Lung (tissue), 12 donors: ENCODE measurements around the gene RRAGD. TPM values are rescaled to one million over a fixed set of nuclear protein-coding genes. Genes with fewer than 3 reads are reported as not detected.

Experiments used
- ATAC-seq: fragments of 200-7000 bp; cut with Tn5 transposase; one replicate; pipeline ENCODE4 v1.9.1; 2020; ENCODE audit warnings: moderate number of reproducible peaks; ENCODE audit not compliant: insufficient read depth, low FRiP score
- DNase-seq, 3 donors: peaks; one replicate each; pipeline ENCODE4 v3.0.0-alpha.2; 2013 to 2017
- H3K27ac ChIP-seq, 2 donors: one replicate each; pipeline ENCODE4 v1.5.1; 2013; ENCODE audit warnings: mild to moderate bottlenecking in 2 of 2, moderate library complexity in 2 of 2, control low read depth in 1 of 2, inconsistent platforms in 1 of 2, low read depth in 1 of 2, low read length in 1 of 2
- H3K27me3 ChIP-seq, 3 donors: one replicate each; pipeline ENCODE4 v1.5.1; 2013; ENCODE audit warnings: low read length in 2 of 3; ENCODE audit not compliant: control insufficient read depth in 3 of 3, insufficient read depth in 3 of 3
- H3K36me3 ChIP-seq, 4 donors: one replicate each; pipeline ENCODE4 v1.5.1; 2013; ENCODE audit warnings: low read length in 4 of 4, mild to moderate bottlenecking in 1 of 4, moderate library complexity in 1 of 4; ENCODE audit not compliant: control insufficient read depth in 4 of 4, insufficient read depth in 4 of 4
- H3K4me1 ChIP-seq, 5 donors: one replicate each; pipeline ENCODE4 v1.5.1; 2013; ENCODE audit warnings: low read length in 5 of 5, mild to moderate bottlenecking in 2 of 5, moderate library complexity in 1 of 5; ENCODE audit not compliant: control insufficient read depth in 5 of 5, insufficient read depth in 5 of 5
- H3K4me3 ChIP-seq: one replicate; pipeline ENCODE4 v1.5.1; 2013; ENCODE audit warnings: mild to moderate bottlenecking, control low read depth, moderate library complexity
- H3K9ac ChIP-seq, 2 donors: one replicate each; pipeline ENCODE4 v1.5.1; 2013; ENCODE audit warnings: low read length in 2 of 2, control low read depth in 1 of 2; ENCODE audit not compliant: insufficient read depth in 1 of 2
- H3K9me3 ChIP-seq, 4 donors: one replicate each; pipeline ENCODE4 v1.5.1; 2013; ENCODE audit warnings: low read length in 3 of 4, mild to moderate bottlenecking in 1 of 4, moderate library complexity in 1 of 4; ENCODE audit not compliant: control insufficient read depth in 4 of 4, insufficient read depth in 3 of 4
- WGBS, 2 donors: extraction: QIAGEN DNeasy Blood & Tissue Kit; methylation state at CpG; one replicate each; pipeline ENCODE4 v1.1.7; 2013; 5-methylcytosine and 5-hydroxymethylcytosine counted together
- polyA plus RNA-seq, 2 donors: library from polyadenylated mRNA; stranded (reverse); fragments of 200-250 nt; gene quantifications; one replicate each; pipeline ENCODE4 v1.2.1, GENCODE V29; 2013
- total RNA-seq, 2 donors: library from RNA; depleted of rRNA in 1 of 2; stranded (reverse); fragments of >200 nt in 1 of 2; gene quantifications; one replicate each; pipeline ENCODE4 v1.2.1, GENCODE V29; 2014 to 2021
- TF ChIP-seq, protein P1 (sequence below): IDR thresholded peaks from 2 replicates; pipeline ENCODE4 v1.5.1; 2012; ENCODE audit warnings: mild to moderate bottlenecking; ENCODE audit errors: control extremely low read depth, extremely low read depth
- donor health status: control.
- donor health status: control.
- donor health status: Bipolar disorder and iron deficiency.
- donor health status: healthy.
- donor health status: DM: yes; HTN: yes; CAD: no.

Gene RRAGD
- total and polyA plus RNA-seq, 4 donors: 12.7 to 40.2 (median 16.8) TPM

DNA sequence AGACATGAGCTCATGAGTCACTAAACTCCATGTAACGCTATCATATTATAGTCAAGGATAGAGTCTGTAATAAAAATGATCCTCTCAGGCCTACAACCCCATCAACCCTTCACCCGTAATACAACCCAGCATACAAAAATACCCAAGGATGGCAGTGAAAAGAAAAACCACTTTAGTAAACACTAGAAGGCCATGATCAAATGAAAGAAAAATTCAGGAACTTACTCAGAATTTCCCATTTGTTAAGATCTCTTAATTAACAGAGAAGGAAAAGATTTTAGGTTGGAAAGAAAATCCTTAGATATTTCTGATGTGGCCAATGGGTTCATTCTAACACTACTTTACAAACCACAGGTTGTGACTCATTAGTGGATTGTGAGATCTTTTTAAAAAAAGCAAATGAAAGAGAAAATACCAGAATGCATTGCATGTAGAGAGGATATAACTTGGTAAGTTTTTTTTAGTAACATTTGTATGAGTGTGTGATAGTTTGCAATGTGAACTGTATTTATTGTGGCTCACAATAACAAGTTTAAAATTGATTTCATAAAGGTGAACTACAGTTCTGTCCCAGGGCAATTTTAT lies 51.6 kb downstream of the RRAGD start:
- ATAC-seq (no peak), DNase-seq (no peak)
- no peak overlapping the region for H3K27ac ChIP-seq
- WGBS, 2 donors: 95 to 98% methylated on average over 2 of the region's 2 CpGs
- H3K4me3 ChIP-seq: no peak overlapping the region
- H3K27me3 ChIP-seq: no peaks in the 10 kb centered on the region
- TF ChIP-seq, protein P1, sequence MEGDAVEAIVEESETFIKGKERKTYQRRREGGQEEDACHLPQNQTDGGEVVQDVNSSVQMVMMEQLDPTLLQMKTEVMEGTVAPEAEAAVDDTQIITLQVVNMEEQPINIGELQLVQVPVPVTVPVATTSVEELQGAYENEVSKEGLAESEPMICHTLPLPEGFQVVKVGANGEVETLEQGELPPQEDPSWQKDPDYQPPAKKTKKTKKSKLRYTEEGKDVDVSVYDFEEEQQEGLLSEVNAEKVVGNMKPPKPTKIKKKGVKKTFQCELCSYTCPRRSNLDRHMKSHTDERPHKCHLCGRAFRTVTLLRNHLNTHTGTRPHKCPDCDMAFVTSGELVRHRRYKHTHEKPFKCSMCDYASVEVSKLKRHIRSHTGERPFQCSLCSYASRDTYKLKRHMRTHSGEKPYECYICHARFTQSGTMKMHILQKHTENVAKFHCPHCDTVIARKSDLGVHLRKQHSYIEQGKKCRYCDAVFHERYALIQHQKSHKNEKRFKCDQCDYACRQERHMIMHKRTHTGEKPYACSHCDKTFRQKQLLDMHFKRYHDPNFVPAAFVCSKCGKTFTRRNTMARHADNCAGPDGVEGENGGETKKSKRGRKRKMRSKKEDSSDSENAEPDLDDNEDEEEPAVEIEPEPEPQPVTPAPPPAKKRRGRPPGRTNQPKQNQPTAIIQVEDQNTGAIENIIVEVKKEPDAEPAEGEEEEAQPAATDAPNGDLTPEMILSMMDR: no peak
- H3K9ac ChIP-seq: no peak overlapping the region
- no peaks in the 10 kb centered on the region for H3K36me3 ChIP-seq
- no peaks in the 10 kb centered on the region for H3K4me1 ChIP-seq
- no peaks in the 10 kb centered on the region for H3K9me3 ChIP-seq

DNA sequence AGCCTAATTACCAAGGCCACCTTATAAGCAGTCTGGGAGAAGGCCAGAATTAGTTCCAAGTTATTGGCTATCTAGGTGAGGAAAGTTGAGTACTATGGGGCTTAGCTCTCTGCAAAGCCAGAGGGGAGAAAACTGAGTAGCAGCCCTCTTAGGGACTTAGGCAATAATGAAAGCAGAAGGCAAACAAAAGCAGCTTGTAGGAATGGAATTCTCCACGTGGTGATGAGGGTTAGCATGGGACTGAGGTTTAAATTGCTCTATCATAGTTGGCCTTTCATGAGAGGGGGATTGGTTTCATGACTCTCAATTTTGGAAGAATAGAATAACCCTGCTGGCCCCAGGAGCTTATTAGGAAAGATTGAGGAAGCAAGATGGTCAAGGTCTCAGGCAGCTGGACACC lies 52.5 kb downstream of the RRAGD start:
- no peak for ATAC-seq
- DNase-seq: no peak
- 0 to 13% methylated on average over 1 of the region's 1 CpG for WGBS, 2 donors

DNA sequence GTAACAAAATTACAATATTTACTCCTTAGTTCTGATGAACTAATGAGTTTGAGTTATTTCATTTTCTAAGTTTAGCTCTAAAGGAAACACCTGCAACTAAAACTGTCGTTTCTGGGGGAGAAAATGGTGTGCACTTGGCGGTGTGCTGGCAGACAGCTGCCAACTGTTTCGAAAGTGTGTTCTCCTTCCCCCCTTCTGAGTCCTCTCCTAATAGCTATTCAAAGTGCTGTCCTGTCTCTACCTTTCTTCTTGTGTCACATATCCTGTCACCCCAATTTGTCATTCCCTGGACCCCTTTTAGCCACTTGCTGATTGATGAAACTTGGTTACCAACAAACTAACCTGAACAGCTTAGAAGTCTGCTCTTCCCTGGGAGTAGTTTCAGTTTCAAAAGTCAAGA lies 54.7 kb downstream of the RRAGD start:
- Histone ChIP-seq H3K4me1 (no peaks in the 10 kb centered on the region), H3K9me3 (no peaks in the 10 kb centered on the region), H3K27me3 (no peaks in the 10 kb centered on the region), H3K4me3 (no peak overlapping the region), H3K27ac (peak overlapping the region in 1 of 2 donors; percentile 22), H3K9ac (no peak overlapping the region), H3K36me3 (no peaks in the 10 kb centered on the region)
- TF ChIP-seq, protein P1: no peak
- ATAC-seq (no peak), DNase-seq (no peak)
- 18 to 22% methylated on average over 3 of the region's 3 CpGs for WGBS, 2 donors

More for the DNA sequence above, 52.5 kb downstream of the RRAGD start:
- Histone ChIP-seq H3K27ac (no peak overlapping the region), H3K9ac (no peak overlapping the region), H3K4me1 (no peaks in the 10 kb centered on the region), H3K27me3 (no peaks in the 10 kb centered on the region), H3K9me3 (no peaks in the 10 kb centered on the region), H3K36me3 (no peaks in the 10 kb centered on the region), H3K4me3 (no peak overlapping the region)
- TF ChIP-seq, protein P1: no peak

DNA sequence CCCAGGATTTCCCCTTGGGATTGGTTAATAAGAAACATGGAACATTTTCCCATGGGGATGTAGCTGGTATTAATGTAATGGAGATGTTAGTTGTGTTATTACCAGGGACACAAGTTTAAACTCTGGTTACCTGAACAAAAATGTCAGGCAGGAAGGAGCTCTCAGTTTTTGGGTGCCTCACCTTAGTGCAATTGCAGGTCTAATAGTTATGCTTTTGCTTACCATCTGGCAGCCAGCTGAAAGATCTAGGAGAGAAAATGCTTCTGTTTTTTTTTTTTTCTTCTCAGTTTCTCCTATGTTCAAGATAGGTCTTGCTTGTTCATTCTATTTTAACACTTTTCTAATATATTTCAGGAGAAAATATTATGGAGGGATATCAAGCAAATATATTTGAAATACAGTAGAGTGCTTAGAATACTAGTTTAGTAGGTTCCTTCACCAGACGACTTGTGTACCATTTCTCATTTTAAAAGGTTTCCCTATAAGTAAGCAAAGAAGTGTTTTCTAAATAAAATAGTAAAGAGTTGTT lies 55.4 kb downstream of the RRAGD start:
- no peak overlapping the region for H3K27ac ChIP-seq
- no peak overlapping the region for H3K9ac ChIP-seq
- WGBS, 2 donors: 12 to 31% methylated on average over 1 of the region's 1 CpG
- no peaks in the 10 kb centered on the region for H3K9me3 ChIP-seq
- DNase-seq: no peak
- TF ChIP-seq, protein P1: no peak
- no peaks in the 10 kb centered on the region for H3K27me3 ChIP-seq
- no peak for ATAC-seq
- H3K4me3 ChIP-seq: no peak overlapping the region
- peaks cover 0 to 3% (median 0%) of the 10 kb centered on the region in 5 donors for H3K4me1 ChIP-seq
- no peaks in the 10 kb centered on the region for H3K36me3 ChIP-seq
